Calu3 (cell line): Measurements from ENCODE around the gene NUP50. TPM values are rescaled to one million over a fixed set of nuclear protein-coding genes. Genes with fewer than 3 reads are reported as not detected.

Experiments
- BruUV-seq: library from RNA; stranded (reverse); fragments of 400-500 nt; replicated peaks from 2 replicates; lab custom pipeline; 2021; lab: Mats Ljungman, UMichigan
- CTCF ChIA-PET: fragments of 300-600 bp; sonication (Branson Sonifier 250); formaldehyde crosslinking; loops from one replicate; lab custom pipeline; 2022; ENCODE audit warnings: antibody characterized with exemption; lab: Charles Lee
- DNase-seq: peaks from one replicate; pipeline ENCODE4 v3.0.0; 2022
- H3K27ac Mint-ChIP-seq: one replicate; pipeline ENCODE4 v1.8.0; 2022; ENCODE audit warnings: mixed read lengths; ENCODE audit not compliant: unreplicated experiment
- H3K27me3 Mint-ChIP-seq: one replicate; pipeline ENCODE4 v1.8.0; 2022; ENCODE audit warnings: mixed read lengths; ENCODE audit not compliant: unreplicated experiment
- H3K36me3 Mint-ChIP-seq: one replicate; pipeline ENCODE4 v1.8.0; 2022; ENCODE audit warnings: mild to moderate bottlenecking, moderate library complexity, mixed read lengths; ENCODE audit not compliant: insufficient read depth, unreplicated experiment
- H3K4me1 Mint-ChIP-seq: one replicate; pipeline ENCODE4 v1.8.0; 2022; ENCODE audit warnings: mild to moderate bottlenecking, low read depth, mixed read lengths; ENCODE audit not compliant: unreplicated experiment
- H3K4me3 Mint-ChIP-seq: one replicate; pipeline ENCODE4 v1.8.0; 2022; ENCODE audit warnings: mild to moderate bottlenecking, low read depth, moderate library complexity, mixed read lengths; ENCODE audit not compliant: unreplicated experiment
- H3K9me3 Mint-ChIP-seq: one replicate; pipeline ENCODE4 v1.8.0; 2022; ENCODE audit warnings: low read depth, mixed read lengths; ENCODE audit not compliant: unreplicated experiment
- intact Hi-C: fragments of 100-400 bp; cut with micrococcal nuclease; formaldehyde crosslinking; loops from one replicate; pipeline ENCODE4 v1.10.0; 2022; ENCODE audit not compliant: unreplicated experiment
- total RNA-seq: library from RNA; stranded (reverse); gene quantifications from 2 replicates; pipeline ENCODE4 v1.2.3, GENCODE V29; 2022
- TF ChIP-seq, protein P1 (sequence below): fragments of 200-600 bp; IDR thresholded peaks from one replicate; pipeline ENCODE4 v1.8.0; 2022; ENCODE audit warnings: antibody characterized with exemption; ENCODE audit not compliant: unreplicated experiment

Gene NUP50
- total RNA-seq, 1 experiment from 2014 or later = 107 TPM

DNA sequence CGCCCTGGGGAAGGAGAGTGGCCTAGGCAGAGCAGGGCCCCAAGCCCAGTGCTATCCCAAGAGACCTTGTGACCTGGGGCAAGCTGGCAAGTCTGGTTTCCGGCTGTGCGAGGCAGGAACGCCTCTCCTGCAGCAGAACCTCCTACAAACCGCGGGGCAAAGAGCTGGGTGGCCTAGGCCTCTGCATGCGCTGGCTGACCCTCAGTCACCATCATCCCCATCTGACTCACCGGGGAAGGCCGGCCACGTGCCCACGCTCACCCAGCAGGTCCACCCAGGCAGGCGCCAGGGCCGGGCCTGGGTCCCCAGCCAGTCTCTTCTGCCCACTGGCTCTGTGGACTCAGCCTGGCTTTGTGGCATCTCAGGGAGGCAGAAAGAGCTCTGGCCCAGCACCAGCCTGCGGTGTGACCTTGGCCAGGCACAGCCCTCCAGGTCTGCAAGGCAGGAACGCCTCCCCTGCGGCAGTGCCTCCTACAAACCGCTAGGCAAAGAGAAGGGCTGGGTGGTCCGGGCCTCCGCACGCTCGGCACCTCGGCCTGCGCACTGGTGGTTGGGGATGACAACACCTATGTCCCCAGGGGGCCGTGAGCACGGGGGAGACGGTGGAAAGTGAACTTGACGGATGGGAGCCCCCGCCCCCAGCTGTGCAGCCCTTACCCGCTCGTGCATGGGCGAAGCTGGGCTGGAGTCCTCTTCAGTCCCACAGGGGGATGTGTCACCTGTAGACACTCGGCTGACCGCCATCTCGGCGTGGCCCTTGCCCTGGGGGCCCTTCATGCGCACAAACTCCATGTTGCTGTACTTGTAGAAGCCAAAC, 38.8 kb downstream of the NUP50 start:
- intact Hi-C loops = no loop called here
- H3K27ac Mint-ChIP-seq = no peak overlapping the region
- DNase-seq = no peak

DNA sequence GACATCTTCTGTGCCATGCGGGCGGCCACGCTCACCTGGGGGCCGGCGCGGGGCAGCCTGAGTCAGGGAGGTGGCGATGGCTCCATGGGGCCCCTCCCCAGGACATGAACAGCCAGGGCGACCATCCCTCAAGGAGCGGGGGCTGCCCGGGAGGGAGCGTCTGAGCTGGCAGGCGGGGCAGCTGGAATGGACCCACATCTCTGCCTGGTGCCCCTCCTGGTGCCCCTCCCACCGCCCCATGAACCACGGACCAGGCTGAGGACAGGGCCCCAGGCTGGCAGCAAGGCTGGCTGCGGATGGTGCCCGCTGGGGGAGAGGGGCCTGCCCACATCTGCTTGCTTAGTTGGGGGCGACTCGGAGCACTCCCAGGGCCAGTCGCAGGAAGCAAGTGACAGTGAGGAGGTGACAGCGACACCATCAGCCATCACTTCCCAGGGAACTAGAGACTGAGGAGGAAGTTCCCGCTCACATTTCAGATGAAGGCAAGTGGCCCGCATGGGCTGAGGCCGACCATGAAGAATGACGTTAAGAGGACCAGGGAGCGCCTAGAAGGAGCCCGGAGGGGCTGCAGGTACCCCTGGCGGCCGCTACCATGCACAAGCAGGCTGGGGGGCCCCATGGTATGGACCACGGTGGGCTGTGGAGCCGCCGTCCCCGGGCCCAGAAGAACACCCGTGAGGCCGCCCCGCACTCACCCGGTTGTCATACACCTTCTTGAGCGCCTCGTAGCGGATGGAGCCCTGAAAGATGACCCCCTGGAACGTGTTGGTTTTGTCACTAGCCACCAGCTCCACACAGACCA, 39.6 kb downstream of the NUP50 start:
- Mint-ChIP-seq H3K27me3 (no peaks in the 10 kb centered on the region), H3K27ac (no peak overlapping the region), H3K9me3 (no peaks in the 10 kb centered on the region), H3K4me1 (peaks cover 10% of the 10 kb centered on the region), H3K4me3 (no peak overlapping the region), H3K36me3 (peaks cover 49% of the 10 kb centered on the region)
- DNase-seq = no peak
- CTCF ChIA-PET = no interaction called here
- no TSS peak for BruUV-seq
- TF ChIP-seq, protein P1, sequence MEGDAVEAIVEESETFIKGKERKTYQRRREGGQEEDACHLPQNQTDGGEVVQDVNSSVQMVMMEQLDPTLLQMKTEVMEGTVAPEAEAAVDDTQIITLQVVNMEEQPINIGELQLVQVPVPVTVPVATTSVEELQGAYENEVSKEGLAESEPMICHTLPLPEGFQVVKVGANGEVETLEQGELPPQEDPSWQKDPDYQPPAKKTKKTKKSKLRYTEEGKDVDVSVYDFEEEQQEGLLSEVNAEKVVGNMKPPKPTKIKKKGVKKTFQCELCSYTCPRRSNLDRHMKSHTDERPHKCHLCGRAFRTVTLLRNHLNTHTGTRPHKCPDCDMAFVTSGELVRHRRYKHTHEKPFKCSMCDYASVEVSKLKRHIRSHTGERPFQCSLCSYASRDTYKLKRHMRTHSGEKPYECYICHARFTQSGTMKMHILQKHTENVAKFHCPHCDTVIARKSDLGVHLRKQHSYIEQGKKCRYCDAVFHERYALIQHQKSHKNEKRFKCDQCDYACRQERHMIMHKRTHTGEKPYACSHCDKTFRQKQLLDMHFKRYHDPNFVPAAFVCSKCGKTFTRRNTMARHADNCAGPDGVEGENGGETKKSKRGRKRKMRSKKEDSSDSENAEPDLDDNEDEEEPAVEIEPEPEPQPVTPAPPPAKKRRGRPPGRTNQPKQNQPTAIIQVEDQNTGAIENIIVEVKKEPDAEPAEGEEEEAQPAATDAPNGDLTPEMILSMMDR = no peak
- intact Hi-C loops = no loop called here

More for the DNA sequence above, 38.8 kb downstream of the NUP50 start:
- no TSS peak for BruUV-seq
- no peak overlapping the region for H3K4me3 Mint-ChIP-seq
- CTCF ChIA-PET = interaction anchor here (0.6 kb wide), 1 partner anchor 178 kb away, joined by 10 read pairs; no protein-coding TSS in a partner anchor
- peaks cover 50% of the 10 kb centered on the region for H3K36me3 Mint-ChIP-seq
- TF ChIP-seq, protein P1 = no peak
- H3K4me1 Mint-ChIP-seq = peaks cover 10% of the 10 kb centered on the region
- no peaks in the 10 kb centered on the region for H3K27me3 Mint-ChIP-seq
- H3K9me3 Mint-ChIP-seq = no peaks in the 10 kb centered on the region

DNA sequence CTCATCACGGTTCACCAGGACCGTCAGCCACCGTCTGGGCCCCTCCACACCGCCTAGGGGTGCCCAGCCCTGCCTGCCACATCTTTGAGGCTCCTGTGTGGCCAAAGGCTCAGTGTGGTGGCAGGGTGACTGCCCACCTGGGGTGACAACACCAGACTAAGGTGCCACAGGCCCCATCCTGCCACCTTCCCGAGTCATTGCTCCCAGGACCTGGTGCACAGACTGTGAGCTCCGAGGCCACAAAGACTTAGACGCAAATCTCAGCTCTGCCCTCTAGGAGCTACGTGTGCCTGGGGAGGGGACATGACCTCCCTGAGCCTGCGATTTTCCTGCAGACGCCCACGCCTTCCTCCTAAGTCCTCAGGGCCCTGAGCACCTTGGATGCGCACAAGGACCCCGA, 40.5 kb downstream of the NUP50 start:
- DNase-seq = no peak
- TF ChIP-seq, protein P1 = no peak
- Mint-ChIP-seq H3K4me3 (no peak overlapping the region), H3K9me3 (no peaks in the 10 kb centered on the region), H3K27me3 (no peaks in the 10 kb centered on the region), H3K4me1 (peaks cover 10% of the 10 kb centered on the region), H3K27ac (no peak overlapping the region), H3K36me3 (peaks cover 45% of the 10 kb centered on the region)
- intact Hi-C loops = no loop called here
- no TSS peak for BruUV-seq
- CTCF ChIA-PET = no interaction called here

DNA sequence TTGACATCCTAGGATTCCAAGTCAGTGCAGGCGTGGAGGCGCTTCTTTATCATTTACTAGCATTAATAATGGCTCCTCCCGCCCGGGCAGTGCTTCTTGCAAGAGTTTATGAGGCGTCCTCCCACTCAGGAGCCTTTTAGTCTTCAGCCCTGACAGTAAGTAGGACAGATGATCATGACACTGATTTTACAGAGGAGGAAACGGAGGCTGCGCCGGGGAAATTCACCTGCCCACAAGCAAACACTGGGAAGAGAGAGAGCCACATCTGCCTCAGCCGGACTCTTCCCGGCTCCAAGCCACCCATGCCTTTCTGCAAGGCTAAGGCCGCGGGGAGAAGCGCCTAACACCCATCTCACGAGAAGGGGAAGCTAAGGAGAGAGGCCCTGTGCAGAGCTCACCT, 41.1 kb downstream of the NUP50 start:
- Mint-ChIP-seq H3K27ac (no peak overlapping the region), H3K4me1 (peaks cover 10% of the 10 kb centered on the region), H3K27me3 (no peaks in the 10 kb centered on the region), H3K36me3 (peaks cover 46% of the 10 kb centered on the region), H3K9me3 (no peaks in the 10 kb centered on the region), H3K4me3 (no peak overlapping the region)
- CTCF ChIA-PET = no interaction called here
- intact Hi-C loops = no loop called here
- TF ChIP-seq, protein P1 = no peak
- no peak for DNase-seq
- BruUV-seq = no TSS peak
